SK-N-SH (cell line): ENCODE data around the gene TFF1.

Experiments
- ELF1 ChIP-seq: IDR thresholded peaks from 2 replicates; pipeline ENCODE4 v1.4.0; 2012
- EZH2phosphoT487 ChIP-seq: fragments of 200-600 bp; sonication (generic); IDR thresholded peaks from 2 replicates; pipeline ENCODE4 v1.6.1; 2017; ENCODE audit warnings: low read depth, mixed run types, mild to moderate bottlenecking, antibody characterized with exemption, moderate library complexity, borderline replicate concordance
- GABPA ChIP-seq: IDR thresholded peaks from 2 replicates; pipeline ENCODE4 v1.4.0; 2012; ENCODE audit warnings: low read depth, mild to moderate bottlenecking
- POLR2AphosphoS5 ChIP-seq: IDR thresholded peaks from 2 replicates; pipeline ENCODE4 v1.6.1; 2012; ENCODE audit warnings: low read depth, low read length
- RAD21 ChIP-seq: IDR thresholded peaks from 2 replicates; pipeline ENCODE4 v1.6.1; 2012; ENCODE audit warnings: mild to moderate bottlenecking, low read length
- RCOR1 ChIP-seq: fragments of 150-350 bp; IDR thresholded peaks from 2 replicates; pipeline ENCODE4 v1.6.1; 2017; ENCODE audit warnings: antibody characterized with exemption, low read length
- RFX5 ChIP-seq: IDR thresholded peaks from 2 replicates; pipeline ENCODE4 v1.6.1; 2012; ENCODE audit warnings: mild to moderate bottlenecking, improper control_type of control experiment, low read length
- TAF1 ChIP-seq: IDR thresholded peaks from 2 replicates; pipeline ENCODE4 v1.6.1; 2012; ENCODE audit warnings: low read depth, mild to moderate bottlenecking, low read length, moderate library complexity, borderline replicate concordance
- TF ChIP-seq, protein P1 (sequence below): fragments of 200-600 bp; sonication (generic); IDR thresholded peaks from 2 replicates; pipeline ENCODE4 v1.6.1; 2017; ENCODE audit warnings: antibody characterized with exemption, mild to moderate bottlenecking, moderate library complexity
- TF ChIP-seq, protein P2 (sequence below): IDR thresholded peaks from 2 replicates; pipeline ENCODE4 v1.4.0; 2012; ENCODE audit warnings: low read depth
- TF ChIP-seq, protein P3 (sequence below): IDR thresholded peaks from 2 replicates; pipeline ENCODE4 v1.6.1; 2012; ENCODE audit warnings: mild to moderate bottlenecking, low read depth, low read length, moderate library complexity
- TF ChIP-seq, protein P4 (sequence below): IDR thresholded peaks from 2 replicates; pipeline ENCODE4; 2012
- TF ChIP-seq, protein P5 (sequence below): fragments of 150-350 bp; IDR thresholded peaks from 2 replicates; pipeline ENCODE4 v1.6.1; 2017; ENCODE audit warnings: antibody characterized with exemption, low read length, low read depth, borderline replicate concordance
- TF ChIP-seq, protein P6 (sequence below): IDR thresholded peaks from 2 replicates; pipeline ENCODE4 v1.4.0; 2012; ENCODE audit warnings: low read depth, borderline replicate concordance

DNA sequence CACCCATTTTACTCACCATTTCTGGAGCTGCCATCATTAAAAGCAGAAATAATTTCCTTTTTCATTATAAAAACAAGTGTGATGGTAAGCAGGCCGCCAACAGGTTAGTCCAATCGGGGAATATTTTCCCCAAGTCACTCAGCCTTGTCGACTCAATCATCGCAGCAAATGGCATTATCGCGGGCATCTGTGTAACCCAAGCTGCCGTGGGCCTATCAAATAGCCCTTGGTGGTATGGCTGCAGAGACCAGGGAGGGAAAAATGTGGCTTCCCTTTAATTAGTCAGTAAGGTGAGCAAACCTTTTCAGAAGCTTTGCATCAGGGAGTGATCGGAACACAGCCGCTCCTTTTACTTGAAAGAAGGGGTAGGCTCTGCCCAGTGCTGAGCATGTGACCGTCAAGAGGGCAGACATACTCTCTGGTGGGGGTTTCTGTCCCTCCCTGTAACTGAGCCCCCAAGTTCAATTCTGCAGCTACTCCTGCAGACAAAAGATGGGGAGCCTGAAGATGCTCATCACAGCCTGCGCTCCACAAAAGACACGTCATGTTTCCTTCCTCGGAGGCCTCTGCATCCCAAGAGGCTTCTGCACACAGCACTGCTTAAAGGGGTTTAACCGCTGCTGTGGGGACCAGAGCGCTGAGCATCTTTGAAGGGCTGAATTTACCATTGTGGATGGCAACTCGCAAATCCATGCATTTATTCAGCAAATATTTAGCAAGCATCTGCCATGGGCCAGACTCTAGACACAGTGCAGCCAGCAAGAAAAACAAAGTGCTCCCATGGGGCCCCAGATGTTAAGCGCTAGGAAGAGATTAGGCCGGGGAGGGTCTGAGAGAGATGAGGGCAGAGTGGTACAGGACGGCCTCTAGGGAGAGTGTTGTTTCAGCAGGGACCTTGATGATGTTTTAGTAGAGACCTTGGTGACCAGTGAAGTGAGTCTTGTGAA is 30.7 kb upstream of the TFF1 start:
- TF ChIP-seq RAD21 (no peak), ELF1 (no peak), POLR2AphosphoS5 (no peak), RFX5 (no peak), TAF1 (no peak), EZH2phosphoT487 (no peak), RCOR1 (no peak), GABPA (no peak)
- TF ChIP-seq, protein P1, sequence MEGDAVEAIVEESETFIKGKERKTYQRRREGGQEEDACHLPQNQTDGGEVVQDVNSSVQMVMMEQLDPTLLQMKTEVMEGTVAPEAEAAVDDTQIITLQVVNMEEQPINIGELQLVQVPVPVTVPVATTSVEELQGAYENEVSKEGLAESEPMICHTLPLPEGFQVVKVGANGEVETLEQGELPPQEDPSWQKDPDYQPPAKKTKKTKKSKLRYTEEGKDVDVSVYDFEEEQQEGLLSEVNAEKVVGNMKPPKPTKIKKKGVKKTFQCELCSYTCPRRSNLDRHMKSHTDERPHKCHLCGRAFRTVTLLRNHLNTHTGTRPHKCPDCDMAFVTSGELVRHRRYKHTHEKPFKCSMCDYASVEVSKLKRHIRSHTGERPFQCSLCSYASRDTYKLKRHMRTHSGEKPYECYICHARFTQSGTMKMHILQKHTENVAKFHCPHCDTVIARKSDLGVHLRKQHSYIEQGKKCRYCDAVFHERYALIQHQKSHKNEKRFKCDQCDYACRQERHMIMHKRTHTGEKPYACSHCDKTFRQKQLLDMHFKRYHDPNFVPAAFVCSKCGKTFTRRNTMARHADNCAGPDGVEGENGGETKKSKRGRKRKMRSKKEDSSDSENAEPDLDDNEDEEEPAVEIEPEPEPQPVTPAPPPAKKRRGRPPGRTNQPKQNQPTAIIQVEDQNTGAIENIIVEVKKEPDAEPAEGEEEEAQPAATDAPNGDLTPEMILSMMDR: no peak
- TF ChIP-seq, protein P2, sequence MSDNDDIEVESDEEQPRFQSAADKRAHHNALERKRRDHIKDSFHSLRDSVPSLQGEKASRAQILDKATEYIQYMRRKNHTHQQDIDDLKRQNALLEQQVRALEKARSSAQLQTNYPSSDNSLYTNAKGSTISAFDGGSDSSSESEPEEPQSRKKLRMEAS: no peak
- TF ChIP-seq, protein P3, sequence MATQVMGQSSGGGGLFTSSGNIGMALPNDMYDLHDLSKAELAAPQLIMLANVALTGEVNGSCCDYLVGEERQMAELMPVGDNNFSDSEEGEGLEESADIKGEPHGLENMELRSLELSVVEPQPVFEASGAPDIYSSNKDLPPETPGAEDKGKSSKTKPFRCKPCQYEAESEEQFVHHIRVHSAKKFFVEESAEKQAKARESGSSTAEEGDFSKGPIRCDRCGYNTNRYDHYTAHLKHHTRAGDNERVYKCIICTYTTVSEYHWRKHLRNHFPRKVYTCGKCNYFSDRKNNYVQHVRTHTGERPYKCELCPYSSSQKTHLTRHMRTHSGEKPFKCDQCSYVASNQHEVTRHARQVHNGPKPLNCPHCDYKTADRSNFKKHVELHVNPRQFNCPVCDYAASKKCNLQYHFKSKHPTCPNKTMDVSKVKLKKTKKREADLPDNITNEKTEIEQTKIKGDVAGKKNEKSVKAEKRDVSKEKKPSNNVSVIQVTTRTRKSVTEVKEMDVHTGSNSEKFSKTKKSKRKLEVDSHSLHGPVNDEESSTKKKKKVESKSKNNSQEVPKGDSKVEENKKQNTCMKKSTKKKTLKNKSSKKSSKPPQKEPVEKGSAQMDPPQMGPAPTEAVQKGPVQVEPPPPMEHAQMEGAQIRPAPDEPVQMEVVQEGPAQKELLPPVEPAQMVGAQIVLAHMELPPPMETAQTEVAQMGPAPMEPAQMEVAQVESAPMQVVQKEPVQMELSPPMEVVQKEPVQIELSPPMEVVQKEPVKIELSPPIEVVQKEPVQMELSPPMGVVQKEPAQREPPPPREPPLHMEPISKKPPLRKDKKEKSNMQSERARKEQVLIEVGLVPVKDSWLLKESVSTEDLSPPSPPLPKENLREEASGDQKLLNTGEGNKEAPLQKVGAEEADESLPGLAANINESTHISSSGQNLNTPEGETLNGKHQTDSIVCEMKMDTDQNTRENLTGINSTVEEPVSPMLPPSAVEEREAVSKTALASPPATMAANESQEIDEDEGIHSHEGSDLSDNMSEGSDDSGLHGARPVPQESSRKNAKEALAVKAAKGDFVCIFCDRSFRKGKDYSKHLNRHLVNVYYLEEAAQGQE: no peak
- TF ChIP-seq, protein P4, sequence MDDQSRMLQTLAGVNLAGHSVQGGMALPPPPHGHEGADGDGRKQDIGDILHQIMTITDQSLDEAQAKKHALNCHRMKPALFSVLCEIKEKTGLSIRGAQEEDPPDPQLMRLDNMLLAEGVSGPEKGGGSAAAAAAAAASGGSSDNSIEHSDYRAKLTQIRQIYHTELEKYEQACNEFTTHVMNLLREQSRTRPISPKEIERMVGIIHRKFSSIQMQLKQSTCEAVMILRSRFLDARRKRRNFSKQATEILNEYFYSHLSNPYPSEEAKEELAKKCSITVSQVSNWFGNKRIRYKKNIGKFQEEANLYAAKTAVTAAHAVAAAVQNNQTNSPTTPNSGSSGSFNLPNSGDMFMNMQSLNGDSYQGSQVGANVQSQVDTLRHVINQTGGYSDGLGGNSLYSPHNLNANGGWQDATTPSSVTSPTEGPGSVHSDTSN: no peak
- TF ChIP-seq, protein P5, sequence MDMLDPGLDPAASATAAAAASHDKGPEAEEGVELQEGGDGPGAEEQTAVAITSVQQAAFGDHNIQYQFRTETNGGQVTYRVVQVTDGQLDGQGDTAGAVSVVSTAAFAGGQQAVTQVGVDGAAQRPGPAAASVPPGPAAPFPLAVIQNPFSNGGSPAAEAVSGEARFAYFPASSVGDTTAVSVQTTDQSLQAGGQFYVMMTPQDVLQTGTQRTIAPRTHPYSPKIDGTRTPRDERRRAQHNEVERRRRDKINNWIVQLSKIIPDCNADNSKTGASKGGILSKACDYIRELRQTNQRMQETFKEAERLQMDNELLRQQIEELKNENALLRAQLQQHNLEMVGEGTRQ: no peak
- TF ChIP-seq, protein P6, sequence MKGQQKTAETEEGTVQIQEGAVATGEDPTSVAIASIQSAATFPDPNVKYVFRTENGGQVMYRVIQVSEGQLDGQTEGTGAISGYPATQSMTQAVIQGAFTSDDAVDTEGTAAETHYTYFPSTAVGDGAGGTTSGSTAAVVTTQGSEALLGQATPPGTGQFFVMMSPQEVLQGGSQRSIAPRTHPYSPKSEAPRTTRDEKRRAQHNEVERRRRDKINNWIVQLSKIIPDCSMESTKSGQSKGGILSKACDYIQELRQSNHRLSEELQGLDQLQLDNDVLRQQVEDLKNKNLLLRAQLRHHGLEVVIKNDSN: no peak
